Stimulated activated CD8-positive, alpha-beta memory T cell treated with anti-CD3 and anti-CD28 coated beads, Interleukin-15, amount 100 ng/mL, for 48 hours (primary cell): ENCODE data around the gene ISM1.
"Not testable (repeated sequence)": the region's sequence is repeated elsewhere in the genome, so short reads cannot be mapped to it uniquely, and the experiment has no call there.

ENCODE experiments used
- DNase-seq, 2 donors: peaks; one replicate each; pipeline ENCODE4 v3.0.0-alpha.2; 2020; ENCODE audit warnings: low read depth in 2 of 2

The ISM1 gene

DNA sequence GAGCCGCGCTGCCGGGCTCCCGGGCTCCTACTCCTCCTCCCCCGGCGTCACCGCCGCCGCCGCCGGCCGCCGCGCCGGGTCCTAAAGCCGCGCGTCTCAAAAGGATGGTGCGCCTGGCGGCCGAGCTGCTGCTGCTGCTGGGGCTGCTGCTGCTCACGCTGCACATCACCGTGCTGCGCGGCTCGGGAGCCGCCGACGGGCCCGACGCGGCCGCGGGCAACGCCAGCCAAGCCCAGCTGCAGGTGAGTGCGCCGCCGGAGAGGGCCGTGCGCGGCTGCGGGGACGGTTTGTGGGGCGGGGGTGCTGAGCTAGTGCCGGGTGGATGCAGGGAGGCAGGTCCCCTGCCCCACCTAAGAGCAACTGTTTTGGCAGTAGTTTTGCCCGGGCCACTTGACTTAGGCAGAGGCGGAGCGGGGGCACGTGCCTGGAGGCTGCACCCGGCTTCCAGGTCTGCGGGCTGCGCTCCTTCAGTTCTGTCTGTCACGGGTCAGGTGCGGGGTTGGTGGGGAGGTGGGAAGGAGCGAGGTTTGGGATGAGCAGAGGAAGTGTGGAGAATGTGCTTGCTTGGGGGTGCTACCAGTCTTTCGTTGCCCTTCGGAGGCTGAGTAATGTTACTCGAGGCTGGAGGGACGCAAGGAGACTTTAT is 722 bp downstream of the ISM1 start:
- DNase-seq = peak in 1 of 2 donors; percentile 54

DNA sequence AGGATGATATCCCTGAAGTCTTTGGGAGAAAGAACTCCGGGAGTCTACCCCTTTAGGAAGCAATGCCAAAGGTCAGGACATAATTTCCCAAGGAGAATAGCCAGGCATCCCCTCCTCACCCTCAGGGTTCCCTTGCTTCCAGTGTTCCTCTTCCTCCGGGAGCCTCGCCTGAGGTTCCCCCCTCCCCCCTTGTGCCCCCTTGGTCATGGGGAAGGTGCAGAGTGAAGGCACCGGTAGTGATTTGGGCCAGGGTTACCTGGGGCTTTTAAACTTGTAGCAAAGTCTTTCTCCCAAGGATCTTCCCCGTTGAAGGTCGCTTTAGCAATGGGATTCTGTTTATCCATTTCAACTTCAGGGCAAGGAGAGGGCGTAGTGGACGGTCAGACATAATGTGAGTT is 1.2 kb downstream of the ISM1 start:
- DNase-seq = no peak

GRCh38 chr20:13223736-13224520 is 2.9 kb downstream of the ISM1 start:
- no peak for DNase-seq

- DNase-seq = no peak
Observed at GRCh38 chr20:13226367-13226766, 5.3 kb downstream of the ISM1 start.

GRCh38 chr20:13228771-13229170 is 7.7 kb downstream of the ISM1 start:
- DNase-seq = no peak

DNA sequence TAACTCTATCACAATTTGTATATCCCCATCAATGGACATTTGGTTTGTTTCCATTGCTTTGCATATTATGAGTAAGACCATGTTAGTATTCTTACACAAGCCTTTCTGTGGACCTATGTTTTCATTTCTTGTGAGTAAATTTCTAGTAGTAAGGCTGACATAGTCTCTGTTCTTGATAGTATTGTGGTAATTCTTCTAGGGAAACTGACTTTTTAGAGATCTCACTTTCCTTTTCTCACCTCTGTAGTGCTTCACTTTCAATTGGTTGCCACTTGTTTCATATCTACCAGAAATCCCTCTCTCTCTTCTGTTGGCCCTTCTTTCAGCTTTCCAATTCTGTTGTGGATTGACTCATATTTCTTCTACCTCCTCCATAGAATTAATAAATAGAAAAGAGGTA is 8.5 kb downstream of the ISM1 start:
- DNase-seq = no peak

DNA sequence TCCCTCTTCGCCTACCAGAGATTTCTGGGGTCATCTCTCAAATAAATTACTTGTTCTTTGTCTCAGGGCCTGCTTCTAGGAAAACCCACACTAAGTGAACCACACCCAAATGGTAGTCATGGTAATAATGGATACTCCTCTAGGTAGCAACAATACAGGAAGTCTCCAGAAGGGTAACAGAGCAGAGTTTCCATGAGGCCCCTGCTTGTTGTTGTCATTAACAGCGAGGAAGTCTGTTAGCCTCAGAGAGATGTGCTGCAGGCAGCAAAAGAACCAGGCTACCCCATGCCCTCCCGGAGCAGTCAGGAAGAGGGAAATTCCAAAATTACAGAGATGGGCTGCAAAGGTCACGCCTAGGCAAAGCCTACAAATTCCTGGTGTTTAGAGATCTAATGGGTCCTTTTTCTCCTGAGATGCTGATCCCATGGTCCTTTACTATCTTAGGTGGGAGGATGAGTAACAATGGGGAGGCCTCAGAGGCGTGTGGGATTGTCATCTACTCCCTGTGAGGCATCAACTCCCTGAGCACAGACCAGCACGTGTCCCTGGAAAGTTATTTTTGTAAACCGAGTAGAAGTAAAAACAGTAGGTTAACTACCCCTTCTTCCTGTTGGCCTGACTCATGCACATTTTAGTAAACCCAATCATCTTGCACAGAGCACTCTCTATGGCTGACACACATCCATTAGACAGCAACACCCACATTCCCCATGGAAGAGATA is 10.1 kb downstream of the ISM1 start:
- DNase-seq = peak in 1 of 2 donors; percentile 31

DNA sequence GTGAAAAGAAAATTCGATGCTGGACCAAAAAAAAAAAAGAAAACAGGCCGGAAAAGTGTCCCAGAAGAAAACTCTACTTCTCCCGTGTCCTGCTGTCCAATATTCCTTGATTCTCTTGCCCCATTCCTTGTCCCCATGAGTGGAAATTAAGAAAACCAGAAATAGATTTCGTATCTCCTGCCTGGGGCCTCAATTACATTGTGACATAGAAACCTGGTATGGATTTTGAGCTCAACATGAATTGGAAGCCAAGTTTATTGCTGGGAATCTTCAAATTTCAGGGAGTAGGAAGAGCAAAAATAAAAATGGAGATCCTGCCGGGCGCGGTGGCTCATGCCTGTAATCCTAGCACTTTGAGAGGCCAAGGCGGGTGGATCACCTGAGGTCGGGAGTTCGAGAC is 11.9 kb downstream of the ISM1 start:
- DNase-seq = no peak

DNA sequence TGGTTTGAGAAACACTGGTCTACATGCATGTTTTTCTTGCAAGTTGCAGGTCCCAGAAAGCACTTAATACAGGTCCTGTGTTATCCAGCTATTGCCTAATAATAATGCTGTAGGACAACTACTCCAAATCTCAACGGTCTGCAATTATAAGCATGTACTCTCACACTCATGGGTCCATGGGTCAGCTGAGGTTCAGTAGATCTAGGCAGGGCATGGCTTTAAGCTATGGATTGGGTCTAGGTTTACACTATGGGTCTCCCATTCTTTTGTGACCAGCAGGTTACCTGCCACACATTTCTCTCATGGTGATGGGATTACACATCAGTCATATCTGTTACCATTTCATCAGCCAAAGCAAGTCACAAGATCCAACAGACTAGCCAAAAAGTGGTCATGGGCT is 13.9 kb downstream of the ISM1 start:
- DNase-seq = no peak

DNA sequence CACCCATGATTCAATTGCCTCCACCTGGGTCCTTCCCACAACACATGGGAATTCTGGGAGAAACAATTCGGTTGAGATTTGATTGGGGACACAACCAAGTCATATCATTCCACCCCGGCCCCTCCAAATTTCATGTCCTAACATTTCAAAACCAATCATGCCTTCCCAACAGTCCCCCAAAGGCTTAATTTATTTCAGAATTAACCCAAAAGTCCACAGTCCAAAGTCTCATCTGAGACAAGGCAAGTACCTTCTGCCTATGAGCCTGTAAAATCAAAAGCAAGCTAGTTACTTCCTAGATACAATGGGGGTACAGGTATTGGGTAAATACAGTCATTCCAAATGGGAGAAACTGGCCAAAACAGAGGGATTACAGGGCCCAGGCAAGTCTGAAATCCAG is 15.3 kb downstream of the ISM1 start:
- not testable (repeated sequence) for DNase-seq

DNA sequence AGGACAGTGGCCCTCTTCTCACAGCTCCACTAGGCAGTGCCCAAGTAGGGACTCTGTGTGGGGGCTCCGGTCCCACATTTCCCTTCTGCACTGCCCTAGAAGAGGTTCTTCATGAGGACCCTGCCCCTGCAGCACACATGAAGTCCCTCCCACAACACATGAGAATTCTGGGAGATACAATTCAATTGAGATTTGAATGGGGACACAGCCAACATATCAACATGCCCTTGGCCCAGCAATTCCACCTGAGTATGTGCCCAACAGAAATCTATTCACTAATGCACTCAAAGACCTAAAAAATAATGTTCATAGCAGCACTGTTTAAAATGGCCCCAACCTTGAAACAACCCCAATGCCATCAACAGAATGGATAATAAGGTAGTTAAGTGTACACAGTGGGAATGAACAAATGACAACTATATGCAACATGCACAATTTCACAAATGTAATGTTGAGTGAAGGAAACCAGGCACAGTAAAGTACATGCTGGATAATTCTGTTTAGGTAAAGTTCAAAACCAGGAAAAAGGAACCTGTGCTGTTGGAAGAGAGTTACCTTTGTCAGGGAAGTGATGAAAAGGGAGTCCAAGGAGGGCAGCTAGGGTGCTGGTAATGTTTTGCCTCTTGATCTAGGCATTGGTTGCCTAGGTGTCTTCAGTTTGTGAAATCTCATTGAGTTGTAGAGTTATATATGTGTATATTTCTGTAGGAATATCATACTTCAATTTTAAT is 16.1 kb downstream of the ISM1 start:
- DNase-seq = no peak

GRCh38 chr20:13238001-13238653 is 17.1 kb downstream of the ISM1 start:
- DNase-seq = no peak

GRCh38 chr20:13243826-13244376 is 22.8 kb downstream of the ISM1 start:
- DNase-seq = no peak

GRCh38 chr20:13245250-13245723 is 24.2 kb downstream of the ISM1 start:
- DNase-seq = no peak

GRCh38 chr20:13249118-13249797 is 28.2 kb downstream of the ISM1 start:
- DNase-seq = no peak

DNA sequence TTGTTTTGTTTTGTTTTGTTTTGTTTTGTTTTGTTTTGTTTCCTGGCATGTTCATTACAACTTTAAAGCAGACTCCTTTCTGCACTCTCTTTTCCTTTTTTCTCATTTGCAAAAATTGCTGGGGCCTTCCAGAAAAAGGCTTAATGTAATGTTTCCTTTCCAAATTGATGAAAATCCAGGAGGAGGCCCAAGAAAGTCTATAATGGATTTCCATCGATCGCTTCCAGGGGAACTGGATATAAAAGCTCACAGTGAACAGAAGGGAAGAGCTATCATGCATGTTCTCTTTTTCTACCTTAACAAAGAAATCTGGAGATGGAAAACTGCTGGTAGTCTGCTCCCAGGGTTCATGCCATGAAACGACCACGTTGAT is 28.7 kb downstream of the ISM1 start:
- no peak for DNase-seq

GRCh38 chr20:13250251-13250650 is 29.2 kb downstream of the ISM1 start:
- DNase-seq = no peak

DNA sequence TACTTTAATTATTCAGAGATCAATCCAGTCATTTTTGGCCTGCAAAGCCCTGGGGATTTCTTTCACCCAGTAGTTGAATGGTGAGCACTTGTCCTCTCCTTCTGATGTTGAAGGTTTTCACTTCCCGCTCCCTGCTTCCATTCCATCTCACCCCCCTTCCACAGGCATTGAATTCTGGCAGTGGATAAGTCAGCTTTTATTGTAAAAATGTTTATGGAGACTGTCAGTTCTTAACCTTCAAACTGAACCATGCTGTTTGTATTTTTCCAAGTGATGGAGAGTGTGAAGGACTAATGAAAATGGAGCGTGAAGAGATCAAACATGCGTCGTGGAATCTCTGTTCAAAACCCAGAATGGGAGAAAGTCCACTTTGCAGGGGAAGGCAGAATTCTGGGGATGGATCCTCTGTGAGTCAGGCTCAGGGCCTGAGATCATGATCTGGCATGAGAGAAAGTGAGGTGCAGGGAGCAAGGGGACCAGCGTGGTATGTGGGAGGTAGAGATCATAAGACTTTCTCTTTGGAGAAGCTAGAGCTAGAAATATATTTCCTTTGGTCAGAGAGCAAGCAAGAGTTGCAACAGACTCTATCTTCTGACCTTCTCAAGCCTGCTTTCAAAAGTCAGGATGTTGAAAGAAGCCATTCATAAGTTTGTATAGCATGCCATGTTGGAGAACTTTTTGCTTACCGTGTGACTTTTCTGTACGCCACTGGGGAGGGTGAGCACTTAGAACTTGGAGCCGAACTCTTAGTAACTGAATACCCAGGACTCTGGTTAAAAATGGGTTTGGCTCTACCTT is 30.2 kb downstream of the ISM1 start:
- no peak for DNase-seq

- no peak for DNase-seq
Observed at GRCh38 chr20:13251904-13252297, 30.8 kb downstream of the ISM1 start.

- DNase-seq = no peak
Observed at GRCh38 chr20:13255356-13255755, 34.3 kb downstream of the ISM1 start.
